COR-L47 (cell line): ENCODE data around the gene UBE2V1.
"Not testable (repeated sequence)": the region's sequence is repeated elsewhere in the genome, so short reads cannot be mapped to it uniquely, and the experiment has no call there.

ENCODE experiments used
- DNase-seq: peaks from one replicate; lab custom pipeline; 2025; lab: John Stamatoyannopoulos, UW

Gene UBE2V1

GRCh38 chr20:50137702-50138101 lies 24.8 kb upstream of the UBE2V1 start:
- not testable (repeated sequence) for DNase-seq

- DNase-seq, result no peak
Observed at GRCh38 chr20:50136822-50137599, 24.1 kb upstream of the UBE2V1 start.

- not testable (repeated sequence) for DNase-seq
Observed at GRCh38 chr20:50135157-50135556, 22.2 kb upstream of the UBE2V1 start.

GRCh38 chr20:50133474-50134217 lies 20.7 kb upstream of the UBE2V1 start:
- DNase-seq, result no peak

GRCh38 chr20:50133041-50133440 lies 20.1 kb upstream of the UBE2V1 start:
- DNase-seq, result no peak

- DNase-seq, result no peak
Observed at GRCh38 chr20:50130995-50131394, 18.0 kb upstream of the UBE2V1 start.

GRCh38 chr20:50130356-50130723 lies 17.4 kb upstream of the UBE2V1 start:
- DNase-seq, result no peak

GRCh38 chr20:50129662-50130355 lies 16.9 kb upstream of the UBE2V1 start:
- no peak for DNase-seq

GRCh38 chr20:50128520-50128905 lies 15.6 kb upstream of the UBE2V1 start:
- DNase-seq, result no peak

- no peak for DNase-seq
Observed at GRCh38 chr20:50127587-50128519, 14.9 kb upstream of the UBE2V1 start.

- no peak for DNase-seq
Observed at GRCh38 chr20:50126662-50127061, 13.7 kb upstream of the UBE2V1 start.

- DNase-seq, result no peak
Observed at GRCh38 chr20:50125279-50125678, 12.3 kb upstream of the UBE2V1 start.

- DNase-seq, result no peak
Observed at GRCh38 chr20:50124496-50124895, 11.5 kb upstream of the UBE2V1 start.

GRCh38 chr20:50123418-50123817 lies 10.5 kb upstream of the UBE2V1 start:
- no peak for DNase-seq

GRCh38 chr20:50122763-50123162 lies 9.8 kb upstream of the UBE2V1 start:
- no peak for DNase-seq

- no peak for DNase-seq
Observed at GRCh38 chr20:50121858-50122271, 8.9 kb upstream of the UBE2V1 start.

- peak; percentile 59 for DNase-seq
Observed at GRCh38 chr20:50120935-50121693, 8.2 kb upstream of the UBE2V1 start.

- no peak for DNase-seq
Observed at GRCh38 chr20:50118203-50118602, 5.3 kb upstream of the UBE2V1 start.

- DNase-seq, result no peak
Observed at GRCh38 chr20:50116368-50116999, 3.5 kb upstream of the UBE2V1 start.

GRCh38 chr20:50115591-50116367 lies 2.8 kb upstream of the UBE2V1 start:
- DNase-seq, result peak; percentile 92
